Hematopoietic multipotent progenitor cell treated with erythropoietin and hydrocortisone succinate and interleukin-3 and kit ligand, for 15 days (in vitro differentiated cells): ENCODE data around the gene CCNA1.

ENCODE experiments used
- DNase-seq: peaks from one replicate; pipeline ENCODE4 v3.0.0-alpha.2; 2015; ENCODE audit warnings: low spot score

Gene CCNA1

GRCh38 chr13:36432106-36432544 is at the start of gene CCNA1:
Gene CCNA1, plus strand, starts transcription at chr13:36432495. Its CDS starts 562 bp downstream, at chr13:36433057.
- no peak for DNase-seq

GRCh38 chr13:36385489-36385888 is 46.8 kb upstream of the CCNA1 start:
- DNase-seq, result no peak

GRCh38 chr13:36395280-36395679 is 37.0 kb upstream of the CCNA1 start:
- no peak for DNase-seq

GRCh38 chr13:36405151-36405550 is 27.1 kb upstream of the CCNA1 start:
- DNase-seq, result no peak

- DNase-seq, result no peak
Measured at GRCh38 chr13:36412736-36413135, 19.6 kb upstream of the CCNA1 start.

GRCh38 chr13:36413161-36413560 is 19.1 kb upstream of the CCNA1 start:
- no peak for DNase-seq

- no peak for DNase-seq
Measured at GRCh38 chr13:36414461-36414860, 17.8 kb upstream of the CCNA1 start.

GRCh38 chr13:36417331-36417730 is 15.0 kb upstream of the CCNA1 start:
- no peak for DNase-seq

- no peak for DNase-seq
Measured at GRCh38 chr13:36418022-36418805, 14.1 kb upstream of the CCNA1 start.

- DNase-seq, result peak; percentile 58
Measured at GRCh38 chr13:36420437-36420891, 11.8 kb upstream of the CCNA1 start.

GRCh38 chr13:36421447-36421846 is 10.8 kb upstream of the CCNA1 start:
- no peak for DNase-seq

- no peak for DNase-seq
Measured at GRCh38 chr13:36428086-36428485, 4.2 kb upstream of the CCNA1 start.

- no peak for DNase-seq
Measured at GRCh38 chr13:36430247-36431203, 1.8 kb upstream of the CCNA1 start.

GRCh38 chr13:36431204-36432105 is 840 bp upstream of the CCNA1 start:
- no peak for DNase-seq

- DNase-seq, result no peak
Measured at GRCh38 chr13:36436811-36437210, 4.5 kb downstream of the CCNA1 start.

GRCh38 chr13:36438594-36439483 is 6.5 kb downstream of the CCNA1 start:
- DNase-seq, result no peak

- DNase-seq, result no peak
Measured at GRCh38 chr13:36445278-36445677, 13.0 kb downstream of the CCNA1 start.

GRCh38 chr13:36445891-36446351 is 13.6 kb downstream of the CCNA1 start:
- DNase-seq, result no peak

GRCh38 chr13:36447501-36447900 is 15.2 kb downstream of the CCNA1 start:
- no peak for DNase-seq

- no peak for DNase-seq
Measured at GRCh38 chr13:36450534-36450933, 18.2 kb downstream of the CCNA1 start.

- DNase-seq, result no peak
Measured at GRCh38 chr13:36453516-36453915, 21.2 kb downstream of the CCNA1 start.
